ENCODE measurements around the gene HAND1. TPM values are rescaled to one million over a fixed set of nuclear protein-coding genes. Genes with fewer than 3 reads are reported as not detected.

Gene HAND1
- total and polyA plus RNA-seq, 2 experiments from 2014 or later, result not detected

GRCh38 chr5:154501566-154501965 lies 23.5 kb upstream of the HAND1 start (continued):
- TF ChIP-seq ETS1 (IDR thresholded peaks at IDR 0.05), result no peak
- no peak for TF ChIP-seq EZH2phosphoT487 (IDR thresholded peaks at IDR 0.05; ENCODE audit: unreplicated experiment)

GRCh38 chr5:154498994-154499393 lies 21.0 kb upstream of the HAND1 start:
- Histone ChIP-seq H3K27ac (ENCODE audit: low read depth) (no peak overlapping the region), H3K4me2 (no peak overlapping the region), H3K4me1 (ENCODE audit: insufficient read depth) (peaks cover 3% of the 10 kb centered on the region), H3K79me2 (replicated peaks; ENCODE audit: insufficient read depth) (no peaks in the 10 kb centered on the region), H3K36me3 (ENCODE audit: insufficient read depth) (no peaks in the 10 kb centered on the region), H4K20me1 (replicated peaks; ENCODE audit: insufficient read depth) (no peaks in the 10 kb centered on the region), H3K9me2 (ENCODE audit: insufficient read depth) (no peaks in the 10 kb centered on the region), H3K4me3 (no peak overlapping the region), H3F3A (replicated peaks; ENCODE audit: low read depth) (no peaks in the 10 kb centered on the region), H3K27me3 (ENCODE audit: insufficient read depth) (peaks cover 6% of the 10 kb centered on the region), H2AFZ (no peak overlapping the region)
- H3K27ac Mint-ChIP-seq, result no peak overlapping the region
- no peak overlapping the region for H3K4me3 Mint-ChIP-seq
- H3K36me3 Mint-ChIP-seq (ENCODE audit: low read depth), result no peaks in the 10 kb centered on the region
- no peak for DNase-seq (ENCODE audit: low spot score)
- ATAC-seq, result no peak
- no peak for TF ChIP-seq ETS1 (IDR thresholded peaks at IDR 0.05)
- H3K27me3 Mint-ChIP-seq (ENCODE audit: insufficient read depth, low read depth, poor library complexity), result peaks cover 3% of the 10 kb centered on the region
- H3K4me1 Mint-ChIP-seq, result peaks cover 9% of the 10 kb centered on the region; the same call in 2 of the 3 replicates
- no peaks in the 10 kb centered on the region for H3K9me3 Mint-ChIP-seq

GRCh38 chr5:154498591-154498990 lies 20.6 kb upstream of the HAND1 start:
- ATAC-seq (no peak), DNase-seq (ENCODE audit: low spot score) (no peak)
- Mint-ChIP-seq H3K27me3 (ENCODE audit: insufficient read depth, low read depth, poor library complexity) (peaks cover 3% of the 10 kb centered on the region), H3K27ac (no peak overlapping the region), H3K4me3 (no peak overlapping the region), H3K9me3 (no peaks in the 10 kb centered on the region), H3K36me3 (ENCODE audit: low read depth) (no peaks in the 10 kb centered on the region), H3K4me1 (peaks cover 9% of the 10 kb centered on the region; the same call in 2 of the 3 replicates)
- Histone ChIP-seq H3K79me2 (replicated peaks; ENCODE audit: insufficient read depth) (no peaks in the 10 kb centered on the region), H3K27me3 (ENCODE audit: insufficient read depth) (peaks cover 9% of the 10 kb centered on the region), H3K36me3 (ENCODE audit: insufficient read depth) (no peaks in the 10 kb centered on the region), H3K4me3 (no peak overlapping the region), H2AFZ (no peak overlapping the region), H3K4me2 (no peak overlapping the region), H3F3A (replicated peaks; ENCODE audit: low read depth) (no peaks in the 10 kb centered on the region), H4K20me1 (replicated peaks; ENCODE audit: insufficient read depth) (no peaks in the 10 kb centered on the region), H3K27ac (ENCODE audit: low read depth) (no peak overlapping the region), H3K9me2 (ENCODE audit: insufficient read depth) (no peaks in the 10 kb centered on the region), H3K4me1 (ENCODE audit: insufficient read depth) (peaks cover 3% of the 10 kb centered on the region)
- TF ChIP-seq POLR2AphosphoS5 (IDR thresholded peaks at IDR 0.05; ENCODE audit: low read depth) (no peak), REST (IDR thresholded peaks at IDR 0.05; ENCODE audit: unreplicated experiment) (no peak), ZNF462 (CRISPR knock-in tag; IDR thresholded peaks at IDR 0.05) (no peak), ZNF114 (CRISPR knock-in tag; IDR thresholded peaks at IDR 0.05) (no peak), ZNF331 (CRISPR knock-in tag; IDR thresholded peaks at IDR 0.05; ENCODE audit: low read depth) (no peak)
